Measurements from ENCODE around the gene BBX.

BBX gene

GRCh38 chr3:107600780-107601179, 78.0 kb downstream of the BBX start:
- no peak for DNase-seq (ENCODE audit: low spot score)
- in situ Hi-C loops (cut with MboI; ENCODE audit: low sequenced_read_pairs, unreplicated experiment), result no loop called here
- no peak for TF ChIP-seq CTCF (IDR thresholded peaks at IDR 0.05; ENCODE audit: borderline replicate concordance, control extremely low read depth, extremely low read depth, insufficient read depth, missing control alignments)

DNA sequence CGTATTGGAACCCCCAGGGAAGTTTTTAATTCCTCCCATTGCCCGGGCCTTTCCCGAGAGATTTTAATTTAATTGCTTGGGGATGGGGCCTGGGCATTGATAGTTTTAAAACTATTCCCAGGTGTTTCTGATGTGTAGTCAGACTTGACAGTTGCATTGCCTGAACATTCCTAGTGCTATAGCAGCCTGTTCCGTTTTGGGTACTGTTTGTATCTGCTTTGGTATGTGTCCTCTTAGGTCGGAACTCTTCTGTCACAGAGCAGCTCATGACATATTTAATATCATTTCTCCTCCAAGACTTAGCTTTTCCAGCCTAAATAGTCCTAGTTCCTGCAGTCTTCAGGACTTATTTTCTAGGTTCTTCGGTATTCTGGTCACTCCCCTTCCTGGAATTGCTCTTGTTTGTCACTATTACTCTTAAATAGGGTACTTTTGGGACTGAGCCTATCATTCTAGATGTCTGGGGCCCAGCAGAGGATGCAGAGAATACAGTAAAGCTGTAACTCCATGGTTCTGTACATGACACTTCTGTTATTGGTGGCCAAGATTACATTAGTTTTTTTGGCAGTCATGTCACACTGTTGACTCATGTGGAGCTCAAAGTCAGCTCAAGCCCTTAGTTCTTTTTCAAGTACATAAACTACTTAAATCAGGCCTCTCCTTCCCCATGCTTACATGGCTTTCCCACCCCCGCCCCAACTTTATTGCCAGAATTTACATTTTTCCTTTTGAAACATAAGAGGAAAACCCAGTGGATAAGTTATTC, 81.5 kb downstream of the BBX start:
- in situ Hi-C loops (cut with MboI; ENCODE audit: low sequenced_read_pairs, unreplicated experiment), result no loop called here
- no peak for TF ChIP-seq CTCF (IDR thresholded peaks at IDR 0.05; ENCODE audit: borderline replicate concordance, control extremely low read depth, extremely low read depth, insufficient read depth, missing control alignments)
- no peak for DNase-seq (ENCODE audit: low spot score)

DNA sequence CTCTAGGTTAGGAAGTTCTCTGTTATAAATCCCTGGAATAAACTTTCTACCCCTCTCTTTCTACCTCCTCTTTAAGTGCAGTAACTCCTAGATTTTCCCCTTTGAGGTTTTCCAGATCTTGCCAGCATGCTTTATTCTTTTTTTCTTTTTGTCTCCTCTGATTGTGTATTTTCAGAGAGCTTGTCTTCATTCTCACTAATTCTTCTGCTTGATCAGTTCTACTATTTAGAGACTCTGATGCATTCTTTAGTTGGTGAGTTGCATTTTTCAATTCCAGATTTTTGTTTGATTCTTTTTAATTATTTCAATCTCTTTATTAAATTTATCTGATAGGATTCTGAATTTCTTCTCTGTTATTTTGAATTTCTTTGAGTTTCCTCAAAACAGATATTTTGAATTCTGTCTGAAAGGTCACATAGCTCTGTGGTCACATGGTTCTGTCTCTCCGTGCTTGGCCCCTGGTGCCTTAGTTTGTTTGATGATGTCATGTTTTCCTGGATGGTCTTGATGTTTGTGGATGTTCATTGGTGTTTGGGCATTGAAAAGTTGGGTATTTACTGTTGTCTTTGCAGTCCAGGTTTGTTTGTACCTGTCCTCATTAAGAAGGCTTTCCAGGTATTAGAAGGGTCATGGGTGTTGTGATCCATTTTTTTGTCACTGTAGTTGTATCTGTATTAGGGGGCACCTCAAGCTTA, 89.2 kb downstream of the BBX start:
- no peak for DNase-seq (ENCODE audit: low spot score)
- no peak for TF ChIP-seq CTCF (IDR thresholded peaks at IDR 0.05; ENCODE audit: borderline replicate concordance, control extremely low read depth, extremely low read depth, insufficient read depth, missing control alignments)

GRCh38 chr3:107612664-107613084, 89.9 kb downstream of the BBX start:
- DNase-seq (ENCODE audit: low spot score), result no peak
- in situ Hi-C loops (cut with MboI; ENCODE audit: low sequenced_read_pairs, unreplicated experiment), result no loop called here
- no peak for TF ChIP-seq CTCF (IDR thresholded peaks at IDR 0.05; ENCODE audit: borderline replicate concordance, control extremely low read depth, extremely low read depth, insufficient read depth, missing control alignments)

More for the DNA sequence above, 89.2 kb downstream of the BBX start:
- in situ Hi-C loops (cut with MboI; ENCODE audit: low sequenced_read_pairs, unreplicated experiment), result no loop called here

DNA sequence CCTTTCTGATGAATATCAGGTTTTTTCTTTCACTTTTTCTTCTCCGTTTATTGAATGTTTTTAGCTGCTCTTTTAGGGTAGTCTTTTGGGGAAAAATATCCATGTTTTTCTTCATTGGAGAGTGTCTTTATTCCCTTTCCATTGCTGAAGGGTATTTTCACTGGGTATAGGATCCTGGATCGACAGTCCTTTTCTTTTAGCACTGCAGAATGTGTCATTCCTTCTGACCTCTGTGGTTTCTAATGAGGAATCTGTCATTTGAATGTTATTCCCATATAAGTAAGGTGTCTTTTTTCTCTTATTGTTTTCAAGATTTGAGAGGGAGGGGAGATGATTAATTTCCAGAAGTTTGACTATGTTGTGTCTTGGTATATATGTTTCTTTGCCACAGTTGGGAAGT, 96.8 kb downstream of the BBX start:
- in situ Hi-C loops (cut with MboI; ENCODE audit: low sequenced_read_pairs, unreplicated experiment), result no loop called here
- TF ChIP-seq CTCF (IDR thresholded peaks at IDR 0.05; ENCODE audit: borderline replicate concordance, control extremely low read depth, extremely low read depth, insufficient read depth, missing control alignments), result no peak
- DNase-seq (ENCODE audit: low spot score), result no peak

- in situ Hi-C loops (cut with MboI; ENCODE audit: low sequenced_read_pairs, unreplicated experiment), result no loop called here
- no peak for DNase-seq (ENCODE audit: low spot score)
- TF ChIP-seq CTCF (IDR thresholded peaks at IDR 0.05; ENCODE audit: borderline replicate concordance, control extremely low read depth, extremely low read depth, insufficient read depth, missing control alignments), result no peak
Measured at GRCh38 chr3:107620534-107620933, 97.8 kb downstream of the BBX start.

Measured in GM13976 (cell line).